NCI-H1417 treated with DMSO at 0.1 percent for 48 hours (cell line): ENCODE data around the gene PLCH1.

Source experiments
- DNase-seq: peaks from one replicate; lab custom pipeline; 2025; lab: John Stamatoyannopoulos, UW

Gene PLCH1

GRCh38 chr3:155334914-155335723 lies 409.8 kb downstream of the PLCH1 start:
- no peak for DNase-seq

GRCh38 chr3:155334215-155334913 lies 410.5 kb downstream of the PLCH1 start:
- DNase-seq = no peak

- no peak for DNase-seq
Observed at GRCh38 chr3:155332716-155333115, 412.2 kb downstream of the PLCH1 start.

- no peak for DNase-seq
Observed at GRCh38 chr3:155331078-155331477, 413.8 kb downstream of the PLCH1 start.

- DNase-seq = no peak
Observed at GRCh38 chr3:155330370-155330769, 414.5 kb downstream of the PLCH1 start.

- no peak for DNase-seq
Observed at GRCh38 chr3:155329513-155330048, 415.3 kb downstream of the PLCH1 start.

- DNase-seq = no peak
Observed at GRCh38 chr3:155327871-155328270, 417.0 kb downstream of the PLCH1 start.

- DNase-seq = no peak
Observed at GRCh38 chr3:155327430-155327829, 417.4 kb downstream of the PLCH1 start.

- no peak for DNase-seq
Observed at GRCh38 chr3:155326901-155327300, 418.0 kb downstream of the PLCH1 start.

- DNase-seq = no peak
Observed at GRCh38 chr3:155326244-155326643, 418.6 kb downstream of the PLCH1 start.
